Psoas muscle (tissue), 8 donors: Measurements from ENCODE around the gene HDDC2. TPM values are rescaled to one million over a fixed set of nuclear protein-coding genes. Genes with fewer than 3 reads are reported as not detected.

Experiments used
- ATAC-seq, 4 donors: fragments of 200-7000 bp; cut with Tn5 transposase; one replicate each; pipeline ENCODE4 v1.9.1; 2020; ENCODE audit warnings: moderate library complexity in 3 of 4, mild to moderate bottlenecking in 2 of 4
- DNase-seq, 2 donors: peaks; one replicate each; pipeline ENCODE4 v3.0.0-alpha.2; 2020
- H3K27ac ChIP-seq: fragments of 200-600 bp; one replicate; pipeline ENCODE4 v1.8.0; 2022
- H3K27me3 ChIP-seq, 3 donors: fragments of 200-600 bp in 1 of 3; one replicate each; pipeline versions ENCODE4 v1.6.1 to v1.8.0; 2013 to 2022; ENCODE audit warnings: low read length in 2 of 3, mild to moderate bottlenecking in 2 of 3, moderate library complexity in 1 of 3; ENCODE audit not compliant: insufficient read depth in 3 of 3
- H3K36me3 ChIP-seq, 2 donors: fragments of 200-600 bp in 1 of 2; one replicate each; pipeline versions ENCODE4 v1.6.1 to v1.8.0; 2013 to 2022; ENCODE audit warnings: low read depth in 1 of 2, mild to moderate bottlenecking in 1 of 2, moderate library complexity in 1 of 2; ENCODE audit not compliant: insufficient read depth in 1 of 2
- H3K4me1 ChIP-seq: fragments of 200-600 bp; one replicate; pipeline ENCODE4 v1.8.0; 2022
- H3K4me3 ChIP-seq: fragments of 200-600 bp; one replicate; pipeline ENCODE4 v1.8.0; 2022; ENCODE audit warnings: mild to moderate bottlenecking
- H3K9me3 ChIP-seq: fragments of 200-600 bp; one replicate; pipeline ENCODE4 v1.8.0; 2022
- CTCF ChIP-seq: fragments of 200-600 bp; IDR thresholded peaks from one replicate; pipeline ENCODE4 v1.8.0; 2022; ENCODE audit warnings: antibody characterized with exemption
- WGBS, 3 donors: extraction: QIAGEN DNeasy Blood & Tissue Kit; methylation state at CpG; one replicate each; pipeline versions ENCODE4 v1.1.6 to v1.1.7; 2013; 5-methylcytosine and 5-hydroxymethylcytosine counted together
- intact Hi-C, 2 donors: fragments of 100-400 bp; cut with DNase I; formaldehyde crosslinking; loops; one replicate each; pipeline versions ENCODE4 v1.11.0 to v1.14.2; 2022
- polyA plus RNA-seq, 3 donors: library from polyadenylated mRNA; stranded (reverse); fragments of 200-250 nt; gene quantifications; one replicate each; pipeline ENCODE4 v1.2.3, GENCODE V29; 2013
- total RNA-seq, 4 donors: library from RNA; stranded (reverse); fragmentation: NEBNext Ultra II Directional in 2 of 4; extraction: Animal tissue kit (Norgen Biotek cat#: 25700) in 2 of 4; gene quantifications; one replicate each; pipeline versions ENCODE4 v1.2.1 to v1.2.4, GENCODE V29; 2021 to 2023
- donor health status: healthy with polysubstance abuse.
- donor health status: DM: no; HTN: no; CAD: no; lungs with moderate emphysema.
- donor health status: Bipolar disorder and iron deficiency.
- donor health status: healthy.
- donor health status: DM: yes; HTN: yes; CAD: no.
- donor health status: DM: no; HTN: no; CAD: no.
- donor health status: DM: no; HTN: no; CAD: no.
- donor health status: DM: yes; HTN: yes; CAD: no.

Gene HDDC2
- total and polyA plus RNA-seq, 7 donors, result 72.5 to 151 (median 103) TPM

- H3K4me1 ChIP-seq, result no peaks in the 10 kb centered on the region
- no peak for DNase-seq
- no peak overlapping the region for H3K27ac ChIP-seq
- H3K4me3 ChIP-seq, result no peak overlapping the region
- H3K9me3 ChIP-seq, result peaks cover 8% of the 10 kb centered on the region
- no peak for TF ChIP-seq CTCF
- no peaks in the 10 kb centered on the region for H3K36me3 ChIP-seq
- H3K27me3 ChIP-seq, result no peaks in the 10 kb centered on the region
- ATAC-seq, result no peak
- intact Hi-C loops, result no loop called here
- 91 to 93% (median 92%) methylated on average over 5 to 6 of the region's 6 CpGs for WGBS, 3 donors
These were observed 35.9 kb upstream of the HDDC2 start for GRCh38 chr6:125337706-125338105.

GRCh38 chr6:125332664-125333063, 30.9 kb upstream of the HDDC2 start:
- 77 to 88% (median 79%) methylated on average over 1 of the region's 1 CpG for WGBS, 3 donors

GRCh38 chr6:125325586-125325985, 23.8 kb upstream of the HDDC2 start:
- no peak overlapping the region for H3K4me3 ChIP-seq
- H3K4me1 ChIP-seq, result no peaks in the 10 kb centered on the region
- TF ChIP-seq CTCF, result no peak
- no peaks in the 10 kb centered on the region for H3K36me3 ChIP-seq
- peaks cover 0 to 2% (median 0%) of the 10 kb centered on the region in 3 donors for H3K27me3 ChIP-seq
- intact Hi-C loops, result no loop called here
- ATAC-seq (no peak), DNase-seq (no peak)
- no peaks in the 10 kb centered on the region for H3K9me3 ChIP-seq
- WGBS, 3 donors, result 45 to 62% (median 59%) methylated on average over 2 of the region's 2 CpGs
- no peak overlapping the region for H3K27ac ChIP-seq

More at GRCh38 chr6:125332664-125333063, 30.9 kb upstream of the HDDC2 start:
- no peak overlapping the region for H3K4me3 ChIP-seq
- intact Hi-C loops, result no loop called here
- DNase-seq, result no peak
- no peaks in the 10 kb centered on the region for H3K4me1 ChIP-seq
- H3K27ac ChIP-seq, result no peak overlapping the region
- no peak for ATAC-seq
- H3K36me3 ChIP-seq, result no peaks in the 10 kb centered on the region
- no peak for TF ChIP-seq CTCF
- peaks cover 0 to under 1% (median 0%) of the 10 kb centered on the region in 3 donors for H3K27me3 ChIP-seq
- H3K9me3 ChIP-seq, result peaks cover 8% of the 10 kb centered on the region

GRCh38 chr6:125323376-125323775, 21.6 kb upstream of the HDDC2 start:
- intact Hi-C loops, result no loop called here
- Histone ChIP-seq H3K4me1 (no peaks in the 10 kb centered on the region), H3K4me3 (no peak overlapping the region), H3K27ac (no peak overlapping the region), H3K9me3 (no peaks in the 10 kb centered on the region), H3K36me3 (no peaks in the 10 kb centered on the region), H3K27me3 (peaks cover 0 to 2% (median 0%) of the 10 kb centered on the region in 3 donors)
- DNase-seq (no peak), ATAC-seq (no peak)
- WGBS, 3 donors, result 88 to 93% (median 90%) methylated on average over 2 of the region's 2 CpGs
- TF ChIP-seq CTCF, result no peak

- Histone ChIP-seq H3K9me3 (no peaks in the 10 kb centered on the region), H3K27me3 (no peaks in the 10 kb centered on the region), H3K27ac (no peak overlapping the region), H3K4me1 (no peaks in the 10 kb centered on the region), H3K4me3 (no peak overlapping the region), H3K36me3 (no peaks in the 10 kb centered on the region)
- ATAC-seq, result no peak
- no peak for TF ChIP-seq CTCF
- WGBS, 3 donors, result 62 to 80% (median 69%) methylated on average over 9 of the region's 9 CpGs
- intact Hi-C loops, result loop anchor here (10.0 kb wide), 3 partner anchors 278 to 638 kb away; partner anchors contain the start of gene HINT3 (in 1 of the 2)
- DNase-seq, result no peak
These were observed 14.9 kb upstream of the HDDC2 start for GRCh38 chr6:125316621-125317020.
